ENCODE results near the gene TBKBP1. TPM values are rescaled to one million over a fixed set of nuclear protein-coding genes. Genes with fewer than 3 reads are reported as not detected.

The TBKBP1 gene
- total and polyA plus RNA-seq, 9 donors: 6.0 to 28.8 (median 22.8) TPM

DNA sequence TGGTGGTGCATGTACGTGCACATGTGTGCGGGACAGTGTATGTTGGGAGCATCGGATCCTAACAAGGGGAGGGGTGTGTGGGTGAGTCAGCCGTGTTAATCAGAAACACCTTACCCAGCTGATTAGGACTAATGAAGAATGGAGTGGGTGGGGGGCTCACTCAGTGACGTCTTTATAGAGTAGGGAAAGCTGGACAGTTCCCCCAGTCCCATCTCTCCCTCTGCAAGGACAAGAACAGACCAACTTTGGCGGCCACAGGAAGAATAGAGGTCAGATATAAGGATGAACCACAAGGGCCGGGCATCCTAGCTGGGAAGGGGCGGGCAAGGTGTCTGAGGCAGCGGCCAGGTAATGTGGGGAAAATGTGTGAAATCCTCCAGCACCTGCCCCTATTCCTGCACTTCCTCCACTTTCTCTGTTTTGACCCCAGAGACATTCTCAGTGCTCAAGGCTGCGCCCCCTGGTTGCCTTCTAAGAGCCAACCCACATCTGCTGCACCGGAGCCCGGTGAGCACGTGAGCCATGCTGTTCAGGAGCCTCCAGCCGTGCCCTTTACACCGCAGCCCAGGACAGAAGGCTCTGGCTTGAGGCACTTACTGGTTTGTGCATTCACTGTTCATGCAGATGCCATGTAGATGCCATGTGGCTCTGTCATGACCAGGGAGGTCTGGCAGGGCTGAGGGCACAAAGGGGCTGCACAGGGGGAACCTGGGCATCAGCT is 20.2 kb downstream of the TBKBP1 start:
- no peak overlapping the region for H3K4me3 ChIP-seq
- no peak for TF ChIP-seq EP300 (IDR thresholded peaks at IDR 0.05)
- TF ChIP-seq CTCF (IDR thresholded peaks at IDR 0.05): no peak
- no peak for TF ChIP-seq POLR2A (IDR thresholded peaks at IDR 0.05)
- 26 to 29% (median 27%) methylated on average over 15 of the region's 15 CpGs for WGBS, 3 donors
- H3K4me1 ChIP-seq (ENCODE audit: insufficient read depth): no peaks in the 10 kb centered on the region
- no peaks in the 10 kb centered on the region for H3K9me3 ChIP-seq
- no peaks in the 10 kb centered on the region for H3K36me3 ChIP-seq
- intact Hi-C loops (cut with DNase I): no loop called here
- DNase-seq: no peak
- H3K27ac ChIP-seq: no peak overlapping the region
- no peaks in the 10 kb centered on the region for H3K27me3 ChIP-seq

GRCh38 chr17:47714773-47715396 is 20.9 kb downstream of the TBKBP1 start:
- no peak overlapping the region for H3K27ac ChIP-seq
- intact Hi-C loops (cut with DNase I): no loop called here
- TF ChIP-seq CTCF (IDR thresholded peaks at IDR 0.05): no peak
- no peak for TF ChIP-seq POLR2A (IDR thresholded peaks at IDR 0.05)
- no peak for TF ChIP-seq EP300 (IDR thresholded peaks at IDR 0.05)
- DNase-seq: no peak
- no peaks in the 10 kb centered on the region for H3K9me3 ChIP-seq
- no peaks in the 10 kb centered on the region for H3K27me3 ChIP-seq
- H3K4me3 ChIP-seq: no peak overlapping the region
- 63 to 79% (median 73%) methylated on average over 6 of the region's 6 CpGs for WGBS, 3 donors
- no peaks in the 10 kb centered on the region for H3K4me1 ChIP-seq (ENCODE audit: insufficient read depth)
- no peaks in the 10 kb centered on the region for H3K36me3 ChIP-seq

DNA sequence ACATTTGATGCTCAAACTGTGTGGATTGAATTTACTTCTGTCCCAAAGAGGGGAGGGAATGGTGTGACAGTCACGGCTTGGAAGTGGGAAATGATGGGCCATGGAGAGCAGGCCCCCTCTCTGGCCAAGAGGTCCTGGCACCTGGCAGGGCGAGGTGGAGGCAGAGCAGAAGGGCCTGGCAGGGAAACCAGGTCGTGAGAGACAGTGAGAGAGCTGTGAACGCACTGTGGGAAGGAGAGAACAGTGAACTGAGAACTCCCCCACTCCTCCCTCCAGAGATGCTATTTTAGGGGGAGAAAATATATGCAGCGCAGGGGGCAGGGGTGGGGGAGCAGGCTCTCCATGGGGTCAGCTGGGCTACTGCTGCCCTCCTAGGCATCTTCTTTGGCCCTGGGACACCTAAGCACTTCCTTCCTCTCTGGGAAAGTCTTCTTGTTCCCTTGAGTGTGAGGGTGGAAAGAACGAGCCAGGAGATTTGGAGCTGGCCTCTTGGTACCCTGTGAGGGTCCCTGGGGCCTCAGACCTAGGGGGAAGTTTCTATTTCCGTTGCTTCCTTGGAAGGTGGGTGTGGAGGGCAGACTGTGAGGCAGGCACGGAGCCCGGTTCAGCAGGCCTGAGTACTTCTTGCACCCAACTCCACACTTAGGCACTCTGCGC is 21.8 kb downstream of the TBKBP1 start:
- intact Hi-C loops (cut with DNase I): no loop called here
- 60 to 70% (median 69%) methylated on average over 10 of the region's 10 CpGs for WGBS, 3 donors
- Histone ChIP-seq H3K36me3 (no peaks in the 10 kb centered on the region), H3K4me1 (ENCODE audit: insufficient read depth) (no peaks in the 10 kb centered on the region), H3K27ac (no peak overlapping the region), H3K27me3 (no peaks in the 10 kb centered on the region), H3K9me3 (no peaks in the 10 kb centered on the region), H3K4me3 (no peak overlapping the region)
- DNase-seq: no peak
- TF ChIP-seq EP300 (IDR thresholded peaks at IDR 0.05): no peak
- no peak for TF ChIP-seq CTCF (IDR thresholded peaks at IDR 0.05)
- TF ChIP-seq POLR2A (IDR thresholded peaks at IDR 0.05): no peak

GRCh38 chr17:47716375-47716774 is 22.4 kb downstream of the TBKBP1 start:
- Histone ChIP-seq H3K4me3 (no peak overlapping the region), H3K36me3 (no peaks in the 10 kb centered on the region), H3K4me1 (ENCODE audit: insufficient read depth) (no peaks in the 10 kb centered on the region), H3K27ac (no peak overlapping the region), H3K9me3 (no peaks in the 10 kb centered on the region), H3K27me3 (no peaks in the 10 kb centered on the region)
- TF ChIP-seq POLR2A (IDR thresholded peaks at IDR 0.05) (no peak), CTCF (IDR thresholded peaks at IDR 0.05) (no peak), EP300 (IDR thresholded peaks at IDR 0.05) (no peak)
- 78 to 87% (median 83%) methylated on average over 3 of the region's 3 CpGs for WGBS, 3 donors
- DNase-seq: no peak
- intact Hi-C loops (cut with DNase I): no loop called here

All from ovary (tissue), 9 donors.